ENCODE measurements around the gene CRTAC1.

DNA sequence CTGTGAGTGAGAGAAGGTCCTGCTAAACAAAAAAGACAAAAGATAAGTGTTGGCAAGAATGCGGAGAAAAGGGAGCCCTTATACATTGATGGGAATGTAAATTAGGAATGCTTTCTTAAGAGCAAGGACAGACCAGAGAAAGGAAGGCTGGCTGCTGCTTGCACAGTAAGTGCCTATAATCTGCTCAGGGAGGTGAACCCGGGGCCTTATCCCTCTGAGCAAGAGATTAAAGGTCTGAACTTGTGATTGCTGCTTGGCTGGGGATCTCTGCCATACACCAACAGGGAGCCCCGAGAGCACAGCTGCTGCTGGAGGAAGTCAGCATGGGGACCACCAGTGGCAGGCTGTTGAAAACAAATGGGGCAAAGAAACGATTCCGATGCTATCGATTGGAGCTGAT is 32.0 kb upstream of the CRTAC1 start:
- TF ChIP-seq IRF2 (CRISPR knock-in tag; IDR thresholded peaks at IDR 0.05; ENCODE audit: borderline replicate concordance, low read depth), result no peak
- no peak for TF ChIP-seq FOXP1 (CRISPR knock-in tag; IDR thresholded peaks at IDR 0.05; ENCODE audit: borderline replicate concordance)
- no peak for TF ChIP-seq RELA (CRISPR knock-in tag; IDR thresholded peaks at IDR 0.05; ENCODE audit: borderline replicate concordance)
- TF ChIP-seq, protein P1, sequence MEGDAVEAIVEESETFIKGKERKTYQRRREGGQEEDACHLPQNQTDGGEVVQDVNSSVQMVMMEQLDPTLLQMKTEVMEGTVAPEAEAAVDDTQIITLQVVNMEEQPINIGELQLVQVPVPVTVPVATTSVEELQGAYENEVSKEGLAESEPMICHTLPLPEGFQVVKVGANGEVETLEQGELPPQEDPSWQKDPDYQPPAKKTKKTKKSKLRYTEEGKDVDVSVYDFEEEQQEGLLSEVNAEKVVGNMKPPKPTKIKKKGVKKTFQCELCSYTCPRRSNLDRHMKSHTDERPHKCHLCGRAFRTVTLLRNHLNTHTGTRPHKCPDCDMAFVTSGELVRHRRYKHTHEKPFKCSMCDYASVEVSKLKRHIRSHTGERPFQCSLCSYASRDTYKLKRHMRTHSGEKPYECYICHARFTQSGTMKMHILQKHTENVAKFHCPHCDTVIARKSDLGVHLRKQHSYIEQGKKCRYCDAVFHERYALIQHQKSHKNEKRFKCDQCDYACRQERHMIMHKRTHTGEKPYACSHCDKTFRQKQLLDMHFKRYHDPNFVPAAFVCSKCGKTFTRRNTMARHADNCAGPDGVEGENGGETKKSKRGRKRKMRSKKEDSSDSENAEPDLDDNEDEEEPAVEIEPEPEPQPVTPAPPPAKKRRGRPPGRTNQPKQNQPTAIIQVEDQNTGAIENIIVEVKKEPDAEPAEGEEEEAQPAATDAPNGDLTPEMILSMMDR (IDR thresholded peaks at IDR 0.05), result no peak
- no peak for TF ChIP-seq CBFB (CRISPR knock-in tag; IDR thresholded peaks at IDR 0.05; ENCODE audit: low read depth)
- TF ChIP-seq, protein P2, sequence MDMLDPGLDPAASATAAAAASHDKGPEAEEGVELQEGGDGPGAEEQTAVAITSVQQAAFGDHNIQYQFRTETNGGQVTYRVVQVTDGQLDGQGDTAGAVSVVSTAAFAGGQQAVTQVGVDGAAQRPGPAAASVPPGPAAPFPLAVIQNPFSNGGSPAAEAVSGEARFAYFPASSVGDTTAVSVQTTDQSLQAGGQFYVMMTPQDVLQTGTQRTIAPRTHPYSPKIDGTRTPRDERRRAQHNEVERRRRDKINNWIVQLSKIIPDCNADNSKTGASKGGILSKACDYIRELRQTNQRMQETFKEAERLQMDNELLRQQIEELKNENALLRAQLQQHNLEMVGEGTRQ (CRISPR knock-in tag; IDR thresholded peaks at IDR 0.05), result no peak
- TF ChIP-seq MYBL2 (CRISPR knock-in tag; IDR thresholded peaks at IDR 0.05), result no peak

All from WTC11 (cell line).